GM19240 (cell line): ENCODE measurements around the gene CD48.

Experiments
- DNase-seq: peaks from one replicate; pipeline ENCODE4 v3.0.0; 2011; ENCODE audit warnings: low spot score; ENCODE audit not compliant: insufficient read length

Gene CD48

GRCh38 chr1:160679893-160680292 lies 31.7 kb downstream of the CD48 start:
- no peak for DNase-seq

DNA sequence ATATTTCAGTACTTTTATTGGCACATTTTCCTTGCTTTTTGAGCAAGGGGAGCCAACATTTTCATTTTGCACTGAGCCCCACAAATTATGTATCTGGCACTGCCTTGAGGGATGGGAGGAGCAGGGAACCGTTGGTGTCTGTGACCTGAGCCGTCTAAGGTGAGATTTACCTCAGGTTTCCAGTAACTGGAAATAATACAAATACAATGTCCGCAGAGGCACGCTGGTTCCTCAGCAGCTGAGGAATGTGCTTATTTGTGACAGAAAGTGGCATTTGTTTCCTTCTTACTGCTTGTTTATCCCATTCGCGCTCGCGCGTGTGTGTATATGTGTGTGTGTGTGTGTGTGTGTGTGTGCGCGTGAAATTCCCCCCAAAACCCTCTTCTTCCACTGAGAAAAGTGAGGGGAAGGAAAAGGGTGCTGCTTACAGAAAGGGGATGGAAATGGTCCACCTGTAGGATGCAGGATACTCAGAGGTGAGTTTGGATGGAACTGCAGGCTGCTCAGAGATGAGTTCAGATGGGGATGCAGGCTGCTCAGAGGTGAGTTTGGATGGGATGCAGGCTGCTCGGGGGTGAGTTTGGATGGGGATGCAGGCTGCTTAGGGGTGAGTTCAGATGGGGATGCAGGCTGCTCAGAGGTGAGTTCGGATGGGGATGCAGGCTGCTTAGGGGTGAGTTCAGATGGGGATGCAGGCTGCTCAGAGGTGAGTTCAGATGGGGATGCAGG lies 34.6 kb downstream of the CD48 start:
- no peak for DNase-seq

- peak; percentile 27 for DNase-seq
Observed at GRCh38 chr1:160675641-160676410, 35.8 kb downstream of the CD48 start.

GRCh38 chr1:160674415-160674814 lies 37.2 kb downstream of the CD48 start:
- DNase-seq, result no peak

- no peak for DNase-seq
Observed at GRCh38 chr1:160672789-160673695, 38.6 kb downstream of the CD48 start.

- no peak for DNase-seq
Observed at GRCh38 chr1:160671603-160672517, 39.8 kb downstream of the CD48 start.

DNA sequence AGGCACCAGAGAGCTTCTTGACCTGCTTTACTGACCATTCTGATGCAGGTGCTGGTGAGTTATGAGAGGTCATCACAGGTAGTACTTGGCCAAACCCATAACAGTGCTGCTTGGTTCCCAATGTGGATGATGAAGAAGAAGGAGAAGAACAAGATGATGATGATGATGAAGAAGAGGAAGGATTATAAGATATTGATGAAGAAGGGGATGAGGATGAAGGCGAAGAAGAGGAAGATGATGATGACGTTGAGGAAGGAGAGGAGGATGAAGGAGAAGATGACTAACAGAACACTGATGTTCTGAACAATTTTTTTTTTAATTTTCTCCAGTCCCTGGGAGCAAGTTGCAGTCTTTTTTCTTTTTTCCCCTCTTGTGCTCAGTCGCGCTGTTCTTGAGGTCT lies 40.9 kb downstream of the CD48 start:
- DNase-seq, result no peak

DNA sequence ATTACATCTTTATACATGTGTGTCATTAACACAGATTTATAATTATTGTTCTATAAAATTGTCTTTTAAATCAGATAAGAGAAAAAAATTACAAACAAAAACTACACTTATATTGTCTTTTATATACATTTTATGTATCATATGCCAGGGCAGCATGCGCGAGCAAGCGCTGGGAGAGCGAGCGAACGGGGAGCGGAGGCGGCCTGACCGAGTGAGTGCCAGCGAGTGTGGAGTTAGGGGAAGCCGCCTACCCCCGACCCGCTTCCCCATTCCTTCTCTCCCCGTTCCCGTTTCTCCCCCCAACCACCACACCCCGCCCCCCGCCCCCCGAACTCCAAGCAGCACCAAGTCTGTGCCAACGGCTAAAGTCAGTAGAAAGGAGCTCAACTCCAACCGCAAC lies 41.8 kb downstream of the CD48 start:
- no peak for DNase-seq

GRCh38 chr1:160669276-160669675 lies 42.3 kb downstream of the CD48 start:
- no peak for DNase-seq

DNA sequence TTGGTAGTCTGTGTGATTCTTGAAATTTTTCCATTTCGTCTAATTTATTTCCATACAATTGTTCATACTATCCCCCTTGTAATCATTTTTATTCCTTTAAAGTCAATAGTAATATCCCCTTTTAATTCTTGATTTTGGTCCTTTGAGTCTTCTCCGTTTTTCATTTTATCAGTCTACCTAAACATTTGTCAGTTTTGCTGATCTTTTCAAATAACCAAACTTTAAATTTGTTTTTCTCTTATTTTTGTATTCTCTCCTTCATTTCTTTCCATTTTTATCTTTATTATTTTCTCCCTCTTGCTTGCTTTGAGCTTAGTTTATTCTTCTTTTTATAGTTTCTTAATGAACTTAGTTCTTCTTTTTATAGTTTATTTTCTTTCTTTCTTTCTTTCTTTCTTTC lies 43.7 kb downstream of the CD48 start:
- no peak for DNase-seq

- DNase-seq, result no peak
Observed at GRCh38 chr1:160666079-160666442, 45.6 kb downstream of the CD48 start.

- no peak for DNase-seq
Observed at GRCh38 chr1:160665330-160666078, 46.1 kb downstream of the CD48 start.

- DNase-seq, result no peak
Observed at GRCh38 chr1:160664573-160665051, 47.0 kb downstream of the CD48 start.

DNA sequence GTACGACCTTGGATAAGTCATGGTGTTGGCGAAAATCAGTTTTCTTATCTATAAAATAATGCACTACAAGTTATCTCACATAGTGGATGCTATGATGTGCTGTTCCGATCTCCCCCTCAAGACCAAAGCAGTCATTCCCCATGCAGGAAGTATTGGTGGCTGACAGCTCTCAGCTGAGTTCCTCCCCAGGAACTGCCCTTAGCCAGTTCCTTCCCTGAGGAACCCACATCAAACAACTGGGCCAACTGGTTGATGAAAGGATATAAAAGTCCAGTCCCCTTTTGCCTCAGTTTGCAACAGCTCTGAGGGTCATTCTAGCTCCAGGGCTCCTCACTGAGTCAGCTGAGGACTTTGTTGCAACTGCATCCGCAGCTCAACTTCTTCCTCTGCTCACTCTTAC lies 48.7 kb downstream of the CD48 start:
- no peak for DNase-seq

DNA sequence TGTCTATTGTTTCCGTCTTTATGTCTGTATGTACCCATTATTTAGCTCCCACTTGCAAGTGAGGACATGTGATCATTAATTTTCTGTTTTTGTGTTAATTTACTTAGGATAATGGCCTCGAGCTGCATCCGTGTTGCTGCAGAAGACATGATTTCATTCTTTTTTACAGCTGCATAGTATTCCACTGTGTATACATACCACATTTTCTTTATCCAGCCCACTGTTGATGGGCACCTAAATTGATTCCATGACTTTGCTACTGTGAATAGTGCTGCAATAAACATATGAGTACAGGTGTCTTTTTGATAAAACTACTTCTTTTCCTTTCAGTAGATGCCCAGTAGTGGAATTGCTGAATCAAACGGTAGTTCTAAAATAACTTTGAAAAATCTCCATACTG lies 52.1 kb downstream of the CD48 start:
- no peak for DNase-seq

DNA sequence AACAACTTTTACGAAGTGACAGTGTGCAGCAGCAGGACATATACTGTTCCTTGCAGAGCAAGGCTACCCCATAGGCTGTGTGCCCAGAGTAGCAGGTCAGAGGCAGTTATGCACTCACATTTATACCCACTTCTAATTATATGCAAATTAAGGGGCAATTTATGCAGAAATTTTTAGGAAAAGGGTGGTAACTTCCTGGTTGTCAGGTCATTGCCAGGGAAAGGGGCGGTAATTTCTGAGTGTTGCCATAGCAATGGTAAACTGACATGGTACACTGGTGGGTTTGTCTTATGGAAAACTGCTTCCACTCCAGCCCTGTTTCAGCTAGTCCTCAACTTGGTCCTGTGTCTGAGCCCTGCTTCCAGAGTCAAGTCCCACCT lies 52.8 kb downstream of the CD48 start:
- DNase-seq, result no peak

- DNase-seq, result no peak
Observed at GRCh38 chr1:160658162-160658813, 53.3 kb downstream of the CD48 start.

DNA sequence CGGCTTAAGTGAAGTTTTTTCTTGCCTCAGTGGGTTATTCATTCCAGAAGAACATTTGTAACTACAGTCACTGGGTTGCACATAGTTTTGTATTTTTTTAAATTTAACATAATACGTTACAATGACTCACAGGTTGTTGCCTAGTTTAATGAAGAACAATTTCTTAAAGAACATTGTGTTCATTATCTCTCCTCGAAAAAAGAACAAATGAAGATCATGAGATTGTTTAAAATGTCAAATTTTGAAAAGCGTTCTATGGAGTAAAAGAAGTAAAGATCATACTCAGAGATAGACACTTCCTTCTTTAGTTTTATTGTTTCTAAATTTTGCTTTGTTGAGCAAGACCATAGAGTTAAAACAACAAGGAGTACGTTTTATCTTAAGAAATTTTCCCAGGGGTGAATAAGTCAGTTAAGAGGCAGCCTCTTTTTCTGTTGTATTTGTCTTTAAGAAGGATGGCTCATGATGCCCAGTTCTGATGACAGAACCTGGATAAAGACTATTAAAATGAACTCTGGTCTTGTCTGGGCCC lies 54.3 kb downstream of the CD48 start:
- no peak for DNase-seq

GRCh38 chr1:160656737-160657136 lies 54.9 kb downstream of the CD48 start:
- DNase-seq, result no peak
